SK-MEL-5 (cell line): ENCODE data around the gene OTUD5. TPM values are rescaled to one million over a fixed set of nuclear protein-coding genes. Genes with fewer than 3 reads are reported as not detected.

ENCODE experiments used
- DNase-seq: peaks from one replicate; pipeline ENCODE4 v3.0.0-alpha.2; 2016; ENCODE audit warnings: low read depth, low spot score
- in situ Hi-C: cut with HindIII; loops from 2 replicates; pipeline ENCODE4 v1.10.0; 2016; ENCODE audit warnings: low sequenced_read_pairs, high pct_unique_total_duplicates, low pct_unique_long_range_greater_than_20kb
- total RNA-seq: library from RNA; depleted of rRNA; stranded (reverse); fragments of >200 nt; shearing (Covaris generic); gene quantifications from 2 replicates; pipeline ENCODE4 v1.2.3, GENCODE V29; 2014

Gene OTUD5
- total RNA-seq, 1 experiment from 2014 or later, result 22.7 TPM

GRCh38 chrX:48945517-48946348, 11.7 kb downstream of the OTUD5 start:
- in situ Hi-C loops, result no loop called here
- DNase-seq, result peak; percentile 64

DNA sequence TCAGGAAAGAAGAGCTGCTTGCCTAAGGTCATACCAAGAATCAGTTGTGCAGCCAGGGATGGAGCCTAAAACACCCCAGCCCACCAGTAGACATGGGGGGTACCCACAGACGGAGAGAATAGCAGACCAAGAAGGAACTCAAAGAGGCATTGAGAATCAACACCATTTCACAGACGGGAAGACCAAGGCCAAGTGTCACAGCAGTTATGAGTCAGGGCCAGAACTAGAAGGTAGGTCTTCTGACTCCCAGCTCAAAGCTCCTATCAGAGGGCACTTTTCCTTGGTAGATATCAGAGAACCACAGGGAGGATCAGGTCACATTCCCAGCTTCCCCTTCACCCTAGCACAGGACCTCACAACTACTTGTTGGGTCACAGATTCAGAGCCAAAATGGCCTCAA, 14.5 kb downstream of the OTUD5 start:
- in situ Hi-C loops, result no loop called here
- DNase-seq, result no peak

DNA sequence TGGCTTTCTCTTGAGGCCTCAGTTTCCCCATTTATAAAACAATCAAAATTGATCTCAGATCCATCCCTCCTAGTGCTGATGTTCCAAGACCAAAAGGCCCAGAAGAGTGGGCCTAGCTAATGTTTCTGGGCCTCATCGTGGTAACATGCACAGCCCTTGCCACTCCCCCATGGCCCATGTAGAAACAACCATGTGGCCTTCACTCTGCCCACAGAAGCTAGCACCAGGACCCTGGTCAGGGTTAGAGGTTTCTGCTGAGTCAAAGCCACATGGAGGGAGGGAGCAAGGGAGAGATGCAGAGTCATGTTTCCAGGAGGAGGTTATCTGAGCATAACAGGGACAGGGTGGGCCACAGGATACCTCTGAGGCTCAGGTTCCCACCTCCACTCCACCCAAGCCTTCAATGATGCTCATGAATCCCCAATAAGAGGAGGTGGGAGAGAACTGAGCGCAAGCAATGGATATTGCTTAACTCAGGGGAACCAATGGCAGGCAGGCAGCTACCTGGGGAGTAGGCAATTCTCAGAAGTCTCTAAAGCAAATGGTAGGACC, 16.9 kb downstream of the OTUD5 start:
- in situ Hi-C loops, result no loop called here

GRCh38 chrX:48939524-48940228, 17.7 kb downstream of the OTUD5 start:
- in situ Hi-C loops, result no loop called here
- DNase-seq, result no peak

More for the DNA sequence above, 16.9 kb downstream of the OTUD5 start:
- DNase-seq, result no peak

GRCh38 chrX:48938721-48939425, 18.5 kb downstream of the OTUD5 start:
- in situ Hi-C loops, result no loop called here
- DNase-seq, result no peak

DNA sequence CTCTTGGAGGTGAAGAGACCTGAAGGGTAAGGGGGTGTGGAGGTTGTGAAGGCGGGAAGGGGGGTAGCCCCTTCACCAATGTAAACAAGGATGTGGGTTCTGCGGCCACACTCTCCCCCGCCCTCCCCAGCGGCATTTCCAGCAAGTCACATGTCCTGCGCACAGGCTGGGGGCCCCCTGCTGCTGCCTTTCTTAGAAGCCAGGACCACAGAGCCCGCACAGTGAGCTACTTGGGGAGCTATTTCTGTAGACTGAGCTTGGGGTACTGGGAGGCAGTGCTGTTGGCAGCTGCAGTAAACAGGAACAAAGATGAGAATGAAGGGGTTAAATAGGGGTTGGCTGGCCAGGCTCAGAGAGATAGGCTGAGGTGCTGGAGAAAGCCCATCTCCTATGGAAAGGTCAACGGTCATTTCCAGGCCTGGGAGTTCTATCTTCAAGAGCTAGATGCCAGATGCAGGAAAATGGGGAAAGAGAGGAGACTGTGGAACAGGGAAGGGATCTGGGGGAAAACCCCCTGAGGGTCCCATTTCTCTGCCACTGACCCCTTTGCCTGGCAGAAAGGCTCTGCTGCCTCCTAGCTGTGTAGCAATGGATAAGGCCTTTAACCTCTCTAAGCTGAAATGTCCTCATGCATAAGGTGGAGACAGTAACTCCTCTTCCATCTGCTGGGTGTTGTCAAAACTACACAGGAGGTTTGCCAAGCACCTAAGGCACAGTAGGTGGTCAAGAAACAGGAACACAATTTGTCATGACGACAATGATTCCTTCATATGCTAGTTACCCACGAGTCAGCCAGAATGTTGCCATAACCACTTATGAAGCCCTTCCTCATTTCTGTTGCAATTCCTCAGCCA, 20.1 kb downstream of the OTUD5 start:
- in situ Hi-C loops, result no loop called here
- DNase-seq, result peak; percentile 17

DNA sequence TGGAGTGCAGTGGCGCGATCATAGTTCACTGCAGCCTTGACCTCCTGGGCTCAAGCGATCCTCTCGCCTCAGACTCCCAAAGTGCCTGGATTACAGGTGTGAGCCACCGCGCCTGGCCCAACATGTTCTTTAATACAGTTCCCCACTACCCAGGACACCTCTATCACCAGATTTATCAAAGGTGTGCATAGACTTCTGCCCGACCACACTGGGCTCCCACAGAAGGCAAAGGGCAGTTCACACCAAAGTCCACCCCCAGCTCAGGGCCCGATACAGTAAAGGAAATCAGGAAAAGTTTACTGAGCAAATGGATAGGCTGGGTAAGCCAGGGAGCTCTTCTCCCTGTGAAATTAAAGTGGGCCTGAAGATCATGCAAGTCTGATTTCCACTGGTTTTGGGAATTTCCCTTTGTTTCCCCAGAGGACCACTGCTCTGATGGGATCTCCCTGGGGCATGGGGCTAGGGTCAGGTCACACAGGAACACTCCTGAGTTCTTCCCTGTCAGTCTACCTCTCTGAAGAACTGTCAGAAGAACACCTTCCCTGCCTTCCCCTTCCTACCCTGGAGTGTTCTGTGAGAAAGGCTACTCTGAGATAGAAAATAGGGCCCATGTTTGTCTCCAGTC, 20.9 kb downstream of the OTUD5 start:
- in situ Hi-C loops, result no loop called here
- no peak for DNase-seq

GRCh38 chrX:48935301-48935670, 22.1 kb downstream of the OTUD5 start:
- in situ Hi-C loops, result no loop called here
- DNase-seq, result no peak

GRCh38 chrX:48934581-48935300, 22.7 kb downstream of the OTUD5 start:
- in situ Hi-C loops, result no loop called here
- no peak for DNase-seq

- DNase-seq, result no peak
- in situ Hi-C loops, result no loop called here
These were observed 23.6 kb downstream of the OTUD5 start for GRCh38 chrX:48933757-48934156.

DNA sequence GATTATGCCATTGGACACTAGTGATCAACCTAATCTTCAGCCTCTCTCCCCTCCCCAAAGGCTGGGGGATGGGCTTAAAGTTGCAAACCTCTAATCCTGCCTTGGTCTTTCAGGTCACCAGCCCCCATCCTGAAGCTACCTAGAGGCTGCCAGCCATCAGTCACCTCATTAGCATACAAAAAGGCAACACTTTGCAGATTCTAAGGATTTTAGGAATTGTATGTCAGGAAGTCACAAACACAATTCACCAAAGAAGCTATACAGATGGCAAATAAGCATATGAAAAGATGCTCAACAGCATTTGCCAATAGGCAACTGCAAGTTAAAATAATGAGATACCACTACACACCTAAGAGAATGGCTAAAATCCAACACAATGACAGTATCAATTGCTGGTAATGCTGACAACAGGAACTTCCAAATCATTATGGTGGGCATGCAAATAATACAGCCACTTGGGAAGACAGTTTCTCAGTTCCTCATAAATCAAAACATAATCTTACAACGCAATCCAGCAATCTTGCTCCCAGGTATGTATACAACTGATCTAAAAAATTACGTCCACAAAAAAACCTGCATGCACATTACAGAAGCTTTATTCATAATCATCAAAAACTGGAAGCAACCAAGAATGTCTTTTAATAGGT, 29.5 kb downstream of the OTUD5 start:
- in situ Hi-C loops, result no loop called here
- no peak for DNase-seq

- in situ Hi-C loops, result no loop called here
- DNase-seq, result no peak
These were observed 30.3 kb downstream of the OTUD5 start for GRCh38 chrX:48927123-48927522.

DNA sequence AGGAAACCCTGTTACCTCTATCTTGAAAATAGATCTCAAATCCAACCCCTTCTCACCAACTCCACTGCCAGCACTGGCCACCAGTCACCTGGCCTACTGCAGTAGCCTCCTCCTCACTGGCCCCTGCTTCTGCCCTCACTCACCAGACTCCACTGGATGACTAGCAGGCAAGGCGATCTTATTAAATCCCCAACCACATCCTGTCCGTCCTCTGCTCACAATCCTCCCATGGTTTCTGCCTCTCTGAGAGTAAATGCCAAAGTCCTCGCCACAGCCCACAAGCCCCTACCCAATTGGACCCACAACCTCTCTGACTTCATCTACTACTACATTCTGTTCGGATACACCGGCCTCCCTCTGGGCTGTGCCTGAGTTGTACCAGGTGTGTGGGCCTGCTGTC, 33.1 kb downstream of the OTUD5 start:
- in situ Hi-C loops, result no loop called here
- DNase-seq, result no peak

DNA sequence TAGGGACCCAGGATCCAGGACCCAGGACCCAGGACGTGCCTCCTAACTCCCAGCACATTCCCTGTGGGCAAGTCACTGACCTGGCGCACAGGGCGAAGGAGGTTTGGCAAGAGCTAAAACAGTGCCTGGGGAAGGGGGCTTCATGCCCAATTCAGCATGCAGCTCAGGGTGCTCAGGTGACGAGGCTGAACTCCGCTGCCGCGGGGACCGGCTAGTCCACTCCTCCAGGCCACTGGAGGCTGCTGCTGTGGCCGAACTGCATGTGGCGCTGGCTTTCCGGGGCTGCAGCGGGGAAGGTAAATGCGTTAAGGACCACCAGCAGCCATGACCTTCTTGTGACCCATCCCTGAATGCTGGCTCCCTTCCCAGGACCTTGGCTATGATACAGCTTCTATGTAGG, 33.6 kb downstream of the OTUD5 start:
- DNase-seq, result no peak
- in situ Hi-C loops, result no loop called here

GRCh38 chrX:48920718-48921104, 36.7 kb downstream of the OTUD5 start:
- in situ Hi-C loops, result no loop called here
- no peak for DNase-seq
